ENCODE measurements around the gene LTK.

DNA sequence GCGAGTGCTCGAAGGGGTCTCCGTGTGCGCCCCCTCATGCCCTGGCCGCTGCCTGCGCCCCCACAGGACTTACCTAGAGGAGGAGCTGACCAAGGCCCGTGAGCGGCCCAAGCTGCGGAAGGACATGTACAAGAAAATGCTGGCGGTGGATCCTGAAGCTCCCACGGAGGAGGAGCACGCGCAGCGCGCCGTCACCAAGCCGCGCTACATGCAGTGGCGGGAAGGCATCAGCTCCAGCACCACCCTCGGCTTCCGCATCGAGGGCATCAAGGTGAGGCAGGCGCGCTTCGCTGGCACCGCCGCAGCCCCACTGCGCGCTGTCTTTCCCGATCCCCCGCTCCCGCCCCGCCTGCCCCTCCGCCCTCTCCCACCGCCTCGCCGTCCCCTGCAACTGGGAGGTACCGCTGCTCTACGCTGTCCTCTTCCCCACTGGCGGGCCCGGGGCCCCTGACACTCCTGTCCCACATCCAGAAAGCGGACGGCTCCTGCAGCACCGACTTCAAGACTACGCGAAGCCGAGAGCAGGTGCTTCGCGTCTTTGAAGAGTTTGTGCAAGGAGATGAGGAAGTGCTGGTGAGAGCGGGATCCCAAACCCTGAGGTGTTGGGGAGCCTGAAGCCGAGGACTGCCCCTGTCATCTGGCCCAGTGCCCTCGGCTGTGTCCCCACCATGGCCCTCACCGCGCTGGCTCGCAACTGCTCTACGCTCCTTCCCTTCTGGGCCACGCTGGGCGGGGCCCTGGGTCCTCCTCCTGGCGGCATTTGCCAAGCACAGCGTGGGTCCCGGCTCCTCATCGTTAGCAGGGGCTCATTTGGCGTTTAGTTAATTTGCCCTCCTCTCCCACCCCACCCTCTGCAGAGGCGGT, 11.5 kb downstream of the LTK start:
- no peak for TF ChIP-seq YY1 (IDR thresholded peaks at IDR 0.05; ENCODE audit: insufficient read depth, insufficient read length)
- no peak for TF ChIP-seq ZNF274 (IDR thresholded peaks at IDR 0.05; ENCODE audit: low read depth, low read length)
- TF ChIP-seq SUZ12 (IDR thresholded peaks at IDR 0.05; ENCODE audit: extremely low read depth, insufficient read depth, insufficient read length), result no peak
